ENCODE measurements around the gene CCDC88A. TPM values are rescaled to one million over a fixed set of nuclear protein-coding genes. Genes with fewer than 3 reads are reported as not detected.

The CCDC88A gene
- total and polyA plus RNA-seq, 2 donors (not counting 3 experiments of a cell fraction or from before 2014, with no cell fraction given), result 21.1 to 77.4 TPM

DNA sequence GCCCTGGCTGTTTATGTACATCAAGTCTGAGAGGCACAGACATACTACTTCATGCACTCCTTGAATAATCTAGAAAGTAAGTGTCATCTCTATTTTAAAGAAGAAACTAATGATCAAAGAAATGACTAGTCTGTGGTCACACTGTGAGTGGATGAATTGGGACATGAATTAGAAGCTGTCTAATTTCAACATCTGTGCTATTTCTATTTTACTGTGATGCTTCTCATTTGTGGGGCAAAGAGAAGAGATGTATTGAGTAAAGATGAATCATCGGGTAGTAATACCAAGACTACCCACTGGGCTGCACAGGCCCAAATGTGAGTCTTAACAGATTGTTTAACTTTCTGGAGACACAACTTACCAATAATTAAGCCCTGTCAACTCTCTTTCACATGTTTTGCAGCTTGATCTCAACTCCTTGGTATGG, 108.2 kb downstream of the CCDC88A start:
- intact Hi-C loops (cut with micrococcal nuclease), result no loop called here
- peaks cover 5 to 11% of the 10 kb centered on the region in 2 experiments for H3K36me3 ChIP-seq (ENCODE audit: control insufficient read depth in 2 of 2, extremely low read depth in 1 of 2, insufficient read depth in 2 of 2, low read length in 2 of 2)
- FAIRE-seq (peak; percentile 40), DNase-seq (ENCODE audit: low read depth, low spot score) (peak; percentile 7)
- dilution Hi-C loops (cut with MboI; ENCODE audit: extremely low pct_ligation_motif_present, low sequenced_read_pairs), result no loop called here
- H4K20me1 ChIP-seq (replicated peaks; ENCODE audit: control insufficient read depth, extremely low read depth, insufficient read depth, low read length), result no peaks in the 10 kb centered on the region
- no peaks in the 10 kb centered on the region for H3K9me1 ChIP-seq (replicated peaks; ENCODE audit: control insufficient read depth, extremely low read depth, insufficient read depth, low read length)
- no TSS peak for BruUV-seq (replicated peaks)
- no peaks in the 10 kb centered on the region for H3K27me3 ChIP-seq (ENCODE audit: control insufficient read depth in 2 of 2, insufficient read depth in 2 of 2, low read length in 2 of 2)
- peak; percentile 23 for TF ChIP-seq FOS (IDR thresholded peaks at IDR 0.05; ENCODE audit: borderline replicate concordance, insufficient read depth, low read length)
- no peak for TF ChIP-seq MYC (IDR thresholded peaks at IDR 0.05; ENCODE audit: low read depth, low read length)
- no peak overlapping the region for H3K27ac ChIP-seq (ENCODE audit: insufficient read depth, low read depth, low read length)
- ChIA-PET POLR2A (no interaction called here), CTCF (interaction anchor here (1.3 to 2.7 kb wide), 2 partner anchors 108 to 120 kb away, joined by 3 to 11 read pairs; partner anchors contain the start of gene CCDC88A)
- no peaks in the 10 kb centered on the region for H3K79me2 ChIP-seq (ENCODE audit: control insufficient read depth, insufficient read depth, low read length)
- peaks cover 28% of the 10 kb centered on the region for H3K4me1 ChIP-seq (ENCODE audit: control insufficient read depth, extremely low read depth, insufficient read depth, low read length)
- no peak overlapping the region for H3K4me2 ChIP-seq (ENCODE audit: insufficient read depth, low read length)
- H3K9me3 ChIP-seq (replicated peaks; ENCODE audit: control insufficient read depth, insufficient read depth, low read length), result no peaks in the 10 kb centered on the region
- H3K4me3 ChIP-seq (replicated peaks in 1 of 3; ENCODE audit: insufficient read depth in 1 of 3, low read depth in 1 of 3, low read length in 3 of 3), result no peak overlapping the region
- H3K9ac ChIP-seq (replicated peaks; ENCODE audit: extremely low read depth, insufficient read depth, low read length), result no peak overlapping the region
- no peak overlapping the region for H2AFZ ChIP-seq (ENCODE audit: low read depth, low read length)

DNA sequence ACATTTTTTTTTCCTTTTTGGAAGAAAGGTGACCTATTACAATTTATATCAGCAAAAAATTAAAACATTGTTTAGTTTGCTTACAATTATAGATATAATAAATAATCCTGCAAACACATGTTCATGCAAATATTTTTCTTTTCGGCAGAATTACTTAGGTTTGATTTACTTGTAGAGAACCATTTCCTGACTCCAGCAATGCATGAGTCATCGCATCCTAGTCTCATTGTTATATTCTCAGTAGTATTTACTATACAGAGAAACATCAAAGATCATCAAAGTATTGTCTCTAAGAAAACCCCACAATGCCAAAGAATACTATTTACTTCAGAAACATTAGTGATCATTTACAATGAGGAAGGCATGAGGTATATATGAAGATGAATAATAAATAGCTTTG, 110.2 kb downstream of the CCDC88A start:
- dilution Hi-C loops (cut with MboI; ENCODE audit: extremely low pct_ligation_motif_present, low sequenced_read_pairs), result no loop called here
- H3K4me1 ChIP-seq (ENCODE audit: control insufficient read depth, extremely low read depth, insufficient read depth, low read length), result peaks cover 28% of the 10 kb centered on the region
- TF ChIP-seq JUN (IDR thresholded peaks at IDR 0.05; ENCODE audit: borderline replicate concordance, insufficient read depth, insufficient read length, low read depth) (peak; percentile 97), FOS (IDR thresholded peaks at IDR 0.05; ENCODE audit: borderline replicate concordance, insufficient read depth, low read length) (peak; percentile 93)
- TF ChIP-seq, protein P1, sequence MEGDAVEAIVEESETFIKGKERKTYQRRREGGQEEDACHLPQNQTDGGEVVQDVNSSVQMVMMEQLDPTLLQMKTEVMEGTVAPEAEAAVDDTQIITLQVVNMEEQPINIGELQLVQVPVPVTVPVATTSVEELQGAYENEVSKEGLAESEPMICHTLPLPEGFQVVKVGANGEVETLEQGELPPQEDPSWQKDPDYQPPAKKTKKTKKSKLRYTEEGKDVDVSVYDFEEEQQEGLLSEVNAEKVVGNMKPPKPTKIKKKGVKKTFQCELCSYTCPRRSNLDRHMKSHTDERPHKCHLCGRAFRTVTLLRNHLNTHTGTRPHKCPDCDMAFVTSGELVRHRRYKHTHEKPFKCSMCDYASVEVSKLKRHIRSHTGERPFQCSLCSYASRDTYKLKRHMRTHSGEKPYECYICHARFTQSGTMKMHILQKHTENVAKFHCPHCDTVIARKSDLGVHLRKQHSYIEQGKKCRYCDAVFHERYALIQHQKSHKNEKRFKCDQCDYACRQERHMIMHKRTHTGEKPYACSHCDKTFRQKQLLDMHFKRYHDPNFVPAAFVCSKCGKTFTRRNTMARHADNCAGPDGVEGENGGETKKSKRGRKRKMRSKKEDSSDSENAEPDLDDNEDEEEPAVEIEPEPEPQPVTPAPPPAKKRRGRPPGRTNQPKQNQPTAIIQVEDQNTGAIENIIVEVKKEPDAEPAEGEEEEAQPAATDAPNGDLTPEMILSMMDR (IDR thresholded peaks at IDR 0.05; ENCODE audit: extremely low read depth in 1 of 2, insufficient read depth in 1 of 2, low read depth in 1 of 2, low read length in 2 of 2), result no peak
- H4K20me1 ChIP-seq (replicated peaks; ENCODE audit: control insufficient read depth, extremely low read depth, insufficient read depth, low read length), result no peaks in the 10 kb centered on the region
- H3K4me3 ChIP-seq (replicated peaks in 1 of 3; ENCODE audit: insufficient read depth in 1 of 3, low read depth in 1 of 3, low read length in 3 of 3), result peak overlapping the region in 1 of 3 experiments; percentile 4
- H3K27me3 ChIP-seq (ENCODE audit: control insufficient read depth in 2 of 2, insufficient read depth in 2 of 2, low read length in 2 of 2), result no peaks in the 10 kb centered on the region
- BruUV-seq (replicated peaks), result no TSS peak
- intact Hi-C loops (cut with micrococcal nuclease), result loop anchor here (2.0 kb wide), 1 partner anchor 41 kb away; the partner anchor contains the start of gene MTIF2
- peak overlapping the region; percentile 75 for H3K4me2 ChIP-seq (ENCODE audit: insufficient read depth, low read length)
- H2AFZ ChIP-seq (ENCODE audit: low read depth, low read length), result no peak overlapping the region
- no peak overlapping the region for H3K9ac ChIP-seq (replicated peaks; ENCODE audit: extremely low read depth, insufficient read depth, low read length)
- DNase-seq (ENCODE audit: low read depth, low spot score), result peak; percentile 90
- H3K9me1 ChIP-seq (replicated peaks; ENCODE audit: control insufficient read depth, extremely low read depth, insufficient read depth, low read length), result no peaks in the 10 kb centered on the region
- peak overlapping the region; percentile 45 for H3K27ac ChIP-seq (ENCODE audit: insufficient read depth, low read depth, low read length)
- ChIA-PET CTCF (interaction anchor here (1.1 to 2.7 kb wide), 3 partner anchors 25 to 410 kb away, joined by 5 to 11 read pairs (median 6); no protein-coding TSS in a partner anchor), POLR2A (no interaction called here)
- peak; percentile 92 for FAIRE-seq
- H3K9me3 ChIP-seq (replicated peaks; ENCODE audit: control insufficient read depth, insufficient read depth, low read length), result no peaks in the 10 kb centered on the region
- no peaks in the 10 kb centered on the region for H3K79me2 ChIP-seq (ENCODE audit: control insufficient read depth, insufficient read depth, low read length)
- H3K36me3 ChIP-seq (ENCODE audit: control insufficient read depth in 2 of 2, extremely low read depth in 1 of 2, insufficient read depth in 2 of 2, low read length in 2 of 2), result peaks cover 2 to 6% of the 10 kb centered on the region in 2 experiments

Data from endothelial cell of umbilical vein (primary cell).